Measurements from ENCODE around the gene COLGALT1.

GRCh38 chr19:17570791-17571190, 15.3 kb downstream of the COLGALT1 start:
- TF ChIP-seq CTCF (IDR thresholded peaks at IDR 0.05; ENCODE audit: low read depth, low read length, missing input control) = no peak
- no peak for TF ChIP-seq HNF4G (IDR thresholded peaks at IDR 0.05)
- no peak for TF ChIP-seq GABPA (IDR thresholded peaks at IDR 0.05 in 1 of 2, conservative IDR thresholded peaks at IDR 0.05 in 1 of 2)
- TF ChIP-seq RAD21 (IDR thresholded peaks at IDR 0.05) = no peak
- no peak for TF ChIP-seq MAX (IDR thresholded peaks at IDR 0.05)
- TF ChIP-seq HNF4A (conservative IDR thresholded peaks at IDR 0.05) = no peak
- no peak for TF ChIP-seq REST (IDR thresholded peaks at IDR 0.05)
- no peak for TF ChIP-seq RXRA (IDR thresholded peaks at IDR 0.05)
- TF ChIP-seq YY1 (IDR thresholded peaks at IDR 0.05) = no peak
- no peak for TF ChIP-seq JUND (IDR thresholded peaks at IDR 0.05)
